HG03439 (cell line): Measurements from ENCODE around the gene TMUB1.

Experiments used
- ATAC-seq: cut with Tn5 transposase; IDR thresholded peaks from one replicate; pipeline ENCODE4 v1.9.1; 2021; ENCODE audit warnings: mild to moderate bottlenecking, moderate library complexity; ENCODE audit not compliant: unreplicated experiment

Gene TMUB1

DNA sequence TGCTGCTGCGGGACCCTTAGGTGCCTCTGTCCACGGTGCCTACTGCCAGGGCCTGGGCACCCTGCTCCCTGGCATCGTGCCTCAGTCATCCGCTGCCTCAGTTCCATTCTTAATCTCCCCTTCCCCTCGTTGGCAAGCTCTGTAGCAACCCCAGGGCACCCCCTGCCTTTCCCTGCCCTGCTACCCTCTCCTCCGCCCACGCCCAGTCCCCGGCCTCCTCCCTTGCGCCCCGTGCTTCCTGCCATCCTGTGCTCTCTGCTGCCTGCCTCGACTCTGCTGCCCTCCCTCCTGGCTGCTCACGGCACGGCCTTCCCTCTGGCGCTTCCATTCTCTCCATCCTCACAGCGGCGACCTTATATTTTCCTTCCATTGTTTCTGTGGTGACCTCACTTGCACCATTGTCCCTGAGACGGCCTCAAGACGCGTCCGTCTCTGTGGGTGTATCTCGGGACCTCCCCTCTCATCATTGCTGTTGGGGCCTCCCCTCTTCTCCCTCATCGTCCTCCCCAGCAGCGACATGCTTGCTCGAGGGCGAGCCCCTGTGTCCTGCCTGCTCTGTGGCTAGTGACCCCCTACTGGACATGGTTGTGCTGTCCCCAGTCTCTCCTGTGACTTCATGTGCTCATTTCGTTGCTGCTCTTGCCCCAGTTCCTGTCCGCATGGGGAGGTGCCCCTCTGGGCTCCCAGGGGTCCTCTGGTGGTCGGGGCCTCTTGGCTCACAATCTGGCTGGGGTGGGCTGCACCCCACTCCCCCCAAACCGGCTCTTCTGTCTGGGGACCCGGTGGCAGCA is 38.3 kb upstream of the TMUB1 start:
- no peak for ATAC-seq

DNA sequence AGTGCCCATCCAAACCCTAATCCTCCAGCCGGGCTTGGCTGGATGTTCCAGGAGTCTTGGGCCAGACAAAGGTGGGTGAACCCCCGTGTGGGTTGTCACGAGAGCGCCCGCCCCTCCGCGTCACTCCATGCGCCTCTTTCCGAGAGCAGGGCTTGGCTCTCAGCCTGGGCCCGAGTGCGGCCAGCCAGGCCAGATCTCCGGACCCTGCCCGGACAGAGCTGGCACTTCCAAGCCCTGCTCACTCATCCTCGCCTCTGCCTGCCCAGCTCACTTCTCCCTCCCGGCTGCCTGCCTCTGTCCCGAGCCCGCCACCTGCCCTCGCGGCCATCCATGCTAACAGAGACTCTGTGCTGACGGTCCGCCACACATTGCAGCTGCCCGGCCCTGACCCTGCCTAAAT is 37.6 kb upstream of the TMUB1 start:
- ATAC-seq: no peak

DNA sequence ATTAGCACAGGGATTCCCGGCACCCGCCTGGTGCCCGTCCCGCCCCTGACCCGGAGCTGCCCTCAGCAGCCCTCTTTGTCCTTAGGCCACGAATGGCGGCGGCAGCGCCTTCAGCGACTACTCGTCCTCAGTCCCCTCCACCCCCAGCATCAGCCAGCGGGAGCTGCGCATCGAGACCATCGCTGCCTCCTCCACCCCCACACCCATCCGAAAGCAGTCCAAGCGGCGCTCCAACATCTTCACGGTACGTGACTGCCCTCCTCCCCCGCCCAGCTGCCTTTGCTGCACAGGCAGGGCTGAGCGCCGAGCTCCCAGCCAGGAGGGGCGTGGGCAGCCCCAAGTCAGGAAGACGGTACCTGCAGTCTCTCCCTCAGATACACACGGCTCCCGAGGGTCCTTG is 36.6 kb upstream of the TMUB1 start:
- ATAC-seq: no peak

DNA sequence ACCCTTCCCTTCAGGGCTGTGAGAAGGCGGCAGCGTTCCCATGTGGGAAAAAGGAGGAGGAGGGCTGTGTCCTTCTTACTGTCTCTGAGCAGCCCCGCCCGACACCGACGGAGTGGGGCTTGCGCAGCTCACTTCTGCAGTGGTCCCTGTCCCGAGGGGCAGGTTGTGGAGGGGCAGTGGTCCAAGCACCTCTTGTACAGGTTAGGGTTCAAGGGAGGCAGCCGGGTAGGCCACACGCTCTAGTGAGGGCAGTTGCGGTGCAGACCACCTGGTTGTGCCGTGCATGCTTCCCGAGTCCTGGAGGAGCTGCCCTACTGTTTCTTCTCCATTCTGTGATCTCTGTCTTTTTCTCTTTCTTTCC is 35.7 kb upstream of the TMUB1 start:
- ATAC-seq: no peak

DNA sequence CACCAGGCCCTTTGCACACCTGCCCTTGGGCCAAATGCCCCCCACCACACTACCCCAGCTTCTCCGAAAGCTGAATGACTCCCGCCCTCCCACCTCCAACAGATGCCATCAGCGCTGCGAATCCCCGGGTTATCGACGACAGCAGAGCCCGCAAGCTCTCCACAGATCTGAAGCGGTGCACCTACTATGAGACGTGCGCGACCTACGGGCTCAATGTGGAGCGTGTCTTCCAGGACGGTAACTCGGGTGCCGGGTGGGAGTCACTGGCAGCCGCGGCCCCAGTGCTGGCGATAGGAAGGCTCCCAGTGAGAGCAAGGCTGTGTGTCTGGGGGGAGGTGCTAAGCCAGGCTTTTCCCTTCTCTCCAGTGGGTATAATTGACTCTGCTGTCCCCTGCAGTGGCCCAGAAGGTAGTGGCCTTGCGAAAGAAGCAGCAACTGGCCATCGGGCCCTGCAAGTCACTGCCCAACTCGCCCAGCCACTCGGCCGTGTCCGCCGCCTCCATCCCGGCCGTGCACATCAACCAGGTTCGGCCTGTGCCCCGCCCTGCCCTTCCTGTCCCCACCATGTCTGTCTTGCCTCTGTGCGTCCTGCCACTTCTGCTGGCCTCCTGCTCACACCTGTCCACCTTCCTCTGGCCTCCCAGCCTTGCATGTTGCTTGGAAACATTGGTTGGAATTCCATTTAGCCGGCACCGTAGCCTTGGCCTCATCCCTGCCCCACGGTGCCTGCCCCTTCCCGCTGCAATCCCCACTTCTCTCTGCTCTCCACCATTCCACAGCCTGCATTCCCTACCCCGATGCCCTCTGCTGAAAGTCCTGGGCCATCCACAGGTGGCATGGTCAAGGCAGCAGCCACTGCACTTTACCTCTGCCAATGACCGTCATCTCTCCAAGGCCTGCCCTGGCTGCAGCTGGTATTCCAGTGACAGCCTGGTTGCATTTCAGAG is 35.1 kb upstream of the TMUB1 start:
- no peak for ATAC-seq

DNA sequence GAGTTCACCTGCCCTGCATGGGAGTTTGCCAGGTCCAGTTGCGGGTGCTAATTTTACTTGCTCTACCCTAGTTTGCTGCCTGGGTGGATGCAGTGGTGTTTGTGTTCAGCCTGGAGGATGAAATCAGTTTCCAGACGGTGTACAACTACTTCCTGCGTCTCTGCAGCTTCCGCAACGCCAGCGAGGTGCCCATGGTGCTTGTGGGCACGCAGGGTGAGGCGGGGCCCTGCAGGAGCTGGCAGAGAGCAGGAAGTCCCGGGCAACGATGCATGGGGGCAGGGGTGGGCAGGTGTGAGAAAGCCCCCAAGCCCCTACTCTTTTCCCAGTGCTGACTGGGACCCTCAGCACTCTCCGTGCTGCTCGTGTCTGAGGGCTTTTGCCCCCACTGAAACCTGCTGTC is 34.3 kb upstream of the TMUB1 start:
- no peak for ATAC-seq

DNA sequence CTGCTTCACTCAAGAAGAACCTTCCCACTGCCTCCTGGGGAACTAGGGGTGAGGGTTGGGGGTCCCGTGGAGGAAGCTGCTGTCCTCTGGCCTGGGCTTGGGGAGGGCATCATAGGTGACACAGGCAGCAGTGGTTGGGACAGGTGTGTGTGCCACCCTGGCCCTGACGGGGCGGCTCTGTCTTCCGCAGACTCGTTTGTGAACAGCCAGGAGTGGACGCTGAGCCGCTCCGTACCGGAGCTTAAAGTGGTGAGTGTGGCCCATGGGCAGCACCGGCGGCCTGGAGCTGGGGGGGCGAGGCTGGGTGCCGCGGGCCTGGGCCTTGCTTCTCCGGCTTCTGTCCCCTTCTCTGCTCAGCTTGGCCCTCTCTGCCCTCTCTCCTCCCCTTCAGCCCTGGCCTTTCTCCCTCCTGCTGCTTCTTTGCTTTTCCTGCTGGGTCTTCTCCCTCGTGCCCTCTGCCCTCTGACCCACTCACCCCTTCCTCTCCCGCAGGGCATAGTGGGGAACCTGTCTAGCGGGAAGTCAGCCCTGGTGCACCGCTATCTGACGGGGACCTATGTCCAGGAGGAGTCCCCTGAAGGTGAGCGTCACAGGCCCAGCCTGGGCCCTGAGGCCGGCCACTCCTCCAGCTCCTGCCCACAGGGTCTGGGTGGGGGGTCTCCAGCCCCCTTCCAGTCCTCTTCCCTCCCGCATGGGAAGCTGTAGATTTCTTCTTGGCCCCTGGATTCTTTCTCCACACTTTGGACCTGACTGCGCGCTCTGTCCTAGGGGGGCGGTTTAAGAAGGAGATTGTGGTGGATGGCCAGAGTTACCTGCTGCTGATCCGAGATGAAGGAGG is 33.5 kb upstream of the TMUB1 start:
- no peak for ATAC-seq

DNA sequence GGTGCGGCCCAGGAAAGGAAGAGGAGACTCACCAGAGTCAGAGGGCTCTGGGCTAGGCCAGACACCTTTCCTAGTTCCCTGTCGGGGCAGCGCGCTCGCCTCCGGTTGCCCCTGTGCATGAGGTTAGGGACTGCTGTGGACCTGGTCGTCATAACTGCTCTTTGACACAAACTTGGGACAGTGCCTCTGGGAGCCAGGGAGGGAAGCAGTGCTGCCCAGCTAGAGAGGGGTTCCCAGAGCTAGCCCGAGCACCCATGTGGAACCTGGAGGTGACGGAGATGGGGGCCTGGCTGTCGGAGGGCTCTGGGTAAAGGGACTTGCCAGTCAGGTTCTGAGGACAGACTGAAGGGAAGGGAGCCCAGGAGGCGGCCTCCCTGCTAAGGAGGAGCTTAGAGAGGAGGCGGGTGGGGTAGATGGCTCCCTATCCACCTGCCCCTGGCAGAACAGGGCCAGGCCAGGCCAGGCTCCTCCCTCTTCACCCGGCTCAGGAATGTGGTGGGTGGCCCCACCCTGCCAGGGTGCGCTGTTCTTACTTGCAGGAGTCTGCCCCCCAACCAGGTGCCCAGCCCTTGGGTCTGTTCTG is 32.6 kb upstream of the TMUB1 start:
- no peak for ATAC-seq

DNA sequence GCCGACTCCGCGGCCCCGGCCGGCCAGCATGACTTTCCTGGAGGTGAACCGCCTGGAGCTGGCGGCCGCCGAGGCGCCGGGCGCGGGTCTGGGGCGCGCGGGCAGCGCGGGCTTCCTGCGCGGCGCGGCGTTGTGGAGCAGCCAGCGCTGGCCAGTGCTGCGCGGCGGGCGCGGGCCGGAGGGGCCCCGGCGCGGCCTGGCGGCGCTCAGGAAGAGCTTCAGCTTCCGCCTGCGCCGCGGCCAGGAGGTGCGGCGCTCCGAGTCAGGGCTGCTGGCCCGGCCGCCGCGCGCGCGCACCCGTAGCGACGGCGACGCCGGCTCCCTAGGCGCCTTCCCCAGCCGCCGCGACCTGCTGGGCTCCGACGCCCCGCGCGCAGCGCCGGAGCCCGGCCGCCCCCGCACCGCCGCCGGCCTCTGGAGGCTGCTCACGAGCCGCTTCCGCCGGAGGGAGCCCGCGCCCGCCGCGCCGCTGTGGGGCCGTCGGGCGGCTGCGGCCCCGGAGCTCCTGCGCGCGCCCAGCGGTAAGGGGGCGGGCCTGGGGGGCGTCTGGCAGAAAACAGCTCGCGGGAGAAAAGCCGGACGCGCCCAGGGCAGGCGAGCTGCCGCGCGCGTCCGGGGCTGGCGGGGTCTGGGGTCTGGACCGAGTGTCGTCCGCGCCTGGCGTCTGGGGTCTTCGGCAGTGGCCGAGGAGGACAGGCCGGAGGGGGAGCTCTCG is 32.0 kb upstream of the TMUB1 start:
- no peak for ATAC-seq

DNA sequence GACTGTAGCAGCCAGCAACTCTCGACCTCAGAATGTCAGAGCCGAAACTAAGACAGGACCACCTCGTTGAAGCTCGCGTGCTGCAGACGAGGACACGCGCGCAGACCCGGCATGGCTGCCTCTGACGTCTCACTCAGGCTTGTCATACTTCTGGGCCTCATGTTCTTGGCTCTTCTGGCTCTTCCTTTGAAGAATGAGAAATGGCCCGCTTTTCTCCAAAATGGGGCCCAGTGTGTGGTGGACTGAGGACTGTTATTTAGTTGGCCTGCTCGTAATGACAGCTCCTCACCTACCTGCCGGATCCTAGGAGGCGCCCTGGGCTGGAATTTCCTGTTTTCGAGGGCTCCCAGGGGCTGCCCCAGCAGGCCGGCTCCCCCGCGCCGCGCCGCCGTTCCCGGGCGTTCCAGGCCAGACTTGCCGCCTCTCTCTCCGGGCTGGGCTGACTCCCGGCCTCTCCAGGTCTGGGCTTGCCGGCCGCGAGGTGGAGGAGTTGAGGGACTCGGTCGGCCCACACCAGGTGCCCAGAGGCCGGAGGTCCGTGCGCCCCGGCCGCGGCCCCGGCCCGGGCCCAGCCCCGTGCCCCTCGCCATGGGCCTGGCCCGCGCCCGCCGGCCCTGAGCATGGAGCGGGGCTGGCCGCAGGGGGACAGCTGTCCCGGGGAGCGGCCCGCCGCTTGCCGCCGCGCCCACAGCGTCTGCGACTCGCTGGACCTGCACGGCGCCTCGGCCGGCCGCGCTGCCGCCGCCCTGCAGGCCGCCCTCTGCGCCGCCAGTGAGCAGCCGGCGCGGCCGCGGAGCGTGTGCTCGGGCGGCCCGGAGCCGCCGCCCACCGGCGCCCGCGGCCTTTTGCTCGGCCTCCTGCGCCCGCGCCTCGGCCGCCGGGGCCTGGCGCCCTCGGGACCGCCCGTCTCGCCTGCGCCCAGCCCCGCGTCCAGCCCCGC is 31.1 kb upstream of the TMUB1 start:
- no peak for ATAC-seq

DNA sequence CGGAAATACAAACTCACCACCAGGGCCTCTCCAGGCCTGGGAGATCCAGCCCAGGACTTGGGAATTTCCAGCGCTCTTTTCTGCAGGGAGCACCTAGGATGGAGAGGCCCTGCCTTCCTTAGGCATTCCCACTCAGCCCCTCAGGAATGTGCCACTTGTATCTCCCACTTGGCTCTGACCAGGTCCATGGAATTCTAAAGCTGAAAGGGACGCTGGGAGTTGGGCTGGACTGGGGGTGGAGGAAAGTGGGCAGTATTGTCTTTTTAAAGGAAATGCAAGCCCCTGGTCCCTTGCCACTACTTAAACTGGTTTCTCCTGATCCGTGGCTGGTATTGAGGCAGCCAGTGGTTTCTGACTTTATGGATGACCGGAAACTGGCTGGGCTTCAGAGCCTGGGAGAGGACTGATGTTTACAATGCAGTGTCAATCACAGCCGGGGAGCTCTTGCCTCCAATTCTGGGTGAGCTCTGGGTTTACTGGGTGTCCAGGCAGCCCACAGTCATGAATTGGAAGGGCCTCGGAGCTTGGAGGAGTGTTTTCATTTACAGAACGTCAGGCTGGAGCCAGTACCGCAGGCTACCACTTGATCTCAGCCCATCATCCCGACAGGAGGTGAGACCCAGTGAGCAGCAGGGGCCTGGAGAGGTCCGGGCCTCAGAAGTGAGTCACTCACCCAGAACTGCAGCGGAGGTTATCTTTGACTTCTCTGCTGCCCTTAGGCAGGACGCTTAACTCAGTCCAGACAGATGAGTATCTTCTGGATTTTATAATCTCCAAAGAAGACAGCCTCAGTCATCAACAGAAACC is 30.3 kb upstream of the TMUB1 start:
- no peak for ATAC-seq

DNA sequence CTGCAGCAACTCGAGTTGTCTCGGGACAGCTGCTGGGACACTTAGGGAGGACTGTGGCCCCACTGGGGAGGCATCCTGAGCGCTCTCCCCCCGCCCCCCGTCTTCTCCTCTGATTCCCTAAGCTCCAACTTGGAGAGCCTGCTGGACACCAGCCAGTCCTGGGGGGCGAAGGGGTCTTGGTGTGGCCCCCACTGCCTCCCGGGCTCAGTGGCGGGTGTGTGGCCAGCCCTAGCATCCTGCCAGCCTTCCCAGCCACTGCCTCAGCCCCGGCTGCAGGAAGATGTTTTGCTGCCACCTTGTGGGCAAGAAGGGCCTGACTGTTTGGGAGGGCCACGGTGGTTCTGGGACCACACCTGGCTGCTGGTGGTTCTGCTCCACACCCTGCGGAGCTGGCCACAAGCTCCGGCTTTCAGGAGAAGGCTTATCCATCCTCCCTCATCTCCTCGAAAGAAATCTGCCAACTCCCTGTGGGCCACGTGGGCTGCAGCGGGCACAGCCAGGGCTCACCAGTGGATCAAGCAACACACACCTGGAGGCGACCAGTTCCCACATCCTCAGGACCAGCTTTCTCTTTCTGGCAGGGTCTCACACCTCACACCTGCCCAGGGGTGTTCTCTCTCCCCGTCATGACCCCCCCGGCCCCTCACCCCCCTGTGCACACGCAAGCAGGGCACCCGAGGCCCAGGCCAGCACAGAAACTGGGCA is 27.8 kb upstream of the TMUB1 start:
- peak; percentile 72 for ATAC-seq

DNA sequence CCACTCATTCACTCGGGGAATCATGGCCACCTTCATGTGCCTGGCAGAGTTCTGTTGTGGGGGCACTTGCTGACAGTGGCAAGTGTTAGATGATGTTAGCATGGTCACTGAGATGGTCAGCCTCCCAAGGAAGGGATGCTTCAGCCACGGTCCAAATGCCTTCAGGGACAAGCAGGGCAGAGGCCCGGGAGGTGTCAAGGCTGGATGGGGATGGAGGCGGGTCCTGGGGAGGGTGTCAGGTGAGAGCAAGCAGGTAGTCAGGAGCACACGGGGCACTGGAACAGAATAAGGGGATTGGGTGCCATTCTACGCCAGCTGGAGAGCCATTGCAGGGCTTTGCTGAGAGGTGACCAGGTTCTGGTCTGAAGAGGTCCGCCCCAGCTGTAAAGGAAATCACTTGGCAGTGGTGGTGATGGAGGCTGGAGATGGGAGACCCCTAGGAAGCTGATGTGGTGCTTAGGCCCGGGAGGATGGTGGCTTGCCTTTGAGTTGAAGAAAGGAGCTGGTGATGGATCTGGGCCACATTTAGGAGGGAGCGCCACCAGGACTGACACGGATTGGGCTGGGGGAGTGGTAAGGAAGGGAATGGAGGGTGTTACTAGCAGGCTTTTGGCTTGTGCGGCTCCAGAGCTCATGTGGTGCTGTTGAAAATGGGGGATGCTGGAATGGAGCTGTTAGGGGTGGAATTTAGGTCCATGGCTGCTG is 27.1 kb upstream of the TMUB1 start:
- ATAC-seq: no peak

DNA sequence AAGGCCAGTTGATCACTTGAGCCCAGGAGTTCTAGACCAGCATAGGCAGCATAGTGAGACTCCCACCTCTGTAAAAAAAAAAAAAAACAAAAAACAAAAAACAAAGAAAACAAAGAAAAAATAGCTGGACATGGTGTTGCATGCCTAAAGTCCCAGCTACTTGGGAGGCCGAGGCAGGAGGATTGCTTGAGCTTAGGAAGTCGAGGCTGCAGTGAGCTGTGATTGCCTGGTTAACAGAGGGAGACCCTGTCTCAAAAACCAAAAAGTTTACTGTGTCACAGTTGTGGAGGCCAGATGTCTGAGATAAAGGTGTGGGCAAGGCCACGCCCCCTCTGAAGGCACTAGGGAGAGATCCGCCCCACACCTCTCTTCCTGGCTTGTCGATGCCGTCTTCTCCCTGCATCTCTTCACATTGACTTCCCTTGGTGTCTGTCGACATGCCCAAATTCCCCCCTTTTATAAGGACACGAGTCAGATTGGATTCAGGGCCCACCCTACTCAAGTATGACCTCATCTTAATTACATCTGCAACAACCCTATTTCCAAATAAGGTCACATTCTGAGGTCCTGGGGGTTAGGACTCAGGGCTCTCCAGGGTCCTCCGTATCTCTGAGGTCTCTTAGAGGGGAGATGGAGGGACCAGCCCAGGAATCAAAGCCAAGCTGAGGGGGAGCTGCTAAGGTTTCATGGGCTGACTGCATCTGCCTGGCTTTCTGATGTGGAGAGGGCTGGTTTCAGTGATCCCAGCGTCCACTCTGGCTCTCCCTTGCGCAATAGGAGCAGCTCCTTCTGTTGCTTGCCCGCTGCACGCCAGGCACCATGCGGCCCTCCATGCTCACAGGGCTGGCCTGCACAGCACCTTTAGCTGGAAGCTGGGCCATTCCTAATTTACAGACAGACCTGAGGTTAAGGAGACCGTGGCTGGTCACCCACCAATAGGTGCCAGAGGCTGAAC is 26.1 kb upstream of the TMUB1 start:
- ATAC-seq: no peak

DNA sequence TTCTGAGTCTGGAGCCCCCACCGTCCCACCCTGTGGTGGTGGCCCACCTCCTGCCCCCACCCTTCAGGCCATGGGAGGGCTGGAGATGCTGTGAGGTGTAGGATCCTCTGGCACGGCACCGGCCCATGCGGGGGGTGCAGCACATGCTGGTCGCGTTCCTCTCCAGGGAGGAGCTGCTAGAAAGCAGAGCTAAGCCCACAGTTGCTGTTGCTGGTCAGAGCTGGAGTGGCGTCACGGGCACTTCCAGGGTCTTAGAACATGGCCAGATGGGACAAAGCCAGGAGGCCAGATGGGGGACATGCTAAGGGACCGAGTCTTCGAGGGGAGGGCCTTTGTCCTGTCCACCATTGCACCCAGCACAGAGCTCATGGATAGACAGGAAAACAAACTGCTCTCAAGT is 24.6 kb upstream of the TMUB1 start:
- no peak for ATAC-seq
